ENCODE results near the gene FANCC.
"Not testable (repeated sequence)": the region's sequence is repeated elsewhere in the genome, so short reads cannot be mapped to it uniquely, and the experiment has no call there.

FANCC gene

GRCh38 chr9:95226921-95227320, 90.6 kb downstream of the FANCC start:
- no peaks in the 10 kb centered on the region for H3K9me3 ChIP-seq
- H3K27me3 ChIP-seq = no peaks in the 10 kb centered on the region
- no peaks in the 10 kb centered on the region for H3K4me1 ChIP-seq (ENCODE audit: control insufficient read depth in 1 of 2, insufficient read depth in 1 of 2, low read depth in 1 of 2, low read length in 1 of 2)
- no peak overlapping the region for H3K4me3 ChIP-seq (ENCODE audit: low read depth in 1 of 2, low read length in 1 of 2)
- H3K27ac ChIP-seq = no peak overlapping the region
- no peaks in the 10 kb centered on the region for H3K36me3 ChIP-seq
- no peak for TF ChIP-seq CTCF (IDR thresholded peaks at IDR 0.05)

GRCh38 chr9:95225726-95226106, 91.8 kb downstream of the FANCC start:
- H3K27me3 ChIP-seq = no peaks in the 10 kb centered on the region
- no peaks in the 10 kb centered on the region for H3K9me3 ChIP-seq
- no peak overlapping the region for H3K4me3 ChIP-seq (ENCODE audit: low read depth in 1 of 2, low read length in 1 of 2)
- no peak overlapping the region for H3K27ac ChIP-seq
- H3K4me1 ChIP-seq (ENCODE audit: control insufficient read depth in 1 of 2, insufficient read depth in 1 of 2, low read depth in 1 of 2, low read length in 1 of 2) = no peaks in the 10 kb centered on the region
- TF ChIP-seq CTCF (IDR thresholded peaks at IDR 0.05) = no peak
- H3K36me3 ChIP-seq = no peaks in the 10 kb centered on the region

GRCh38 chr9:95225076-95225725, 92.3 kb downstream of the FANCC start:
- no peaks in the 10 kb centered on the region for H3K27me3 ChIP-seq
- no peaks in the 10 kb centered on the region for H3K9me3 ChIP-seq
- H3K4me3 ChIP-seq (ENCODE audit: low read depth in 1 of 2, low read length in 1 of 2) = no peak overlapping the region
- H3K27ac ChIP-seq = no peak overlapping the region
- no peak for TF ChIP-seq CTCF (IDR thresholded peaks at IDR 0.05)
- no peaks in the 10 kb centered on the region for H3K36me3 ChIP-seq
- H3K4me1 ChIP-seq (ENCODE audit: control insufficient read depth in 1 of 2, insufficient read depth in 1 of 2, low read depth in 1 of 2, low read length in 1 of 2) = no peaks in the 10 kb centered on the region

GRCh38 chr9:95224376-95225019, 93.0 kb downstream of the FANCC start:
- no peak for TF ChIP-seq CTCF (IDR thresholded peaks at IDR 0.05)
- Histone ChIP-seq H3K4me3 (ENCODE audit: low read depth in 1 of 2, low read length in 1 of 2) (no peak overlapping the region), H3K4me1 (ENCODE audit: control insufficient read depth in 1 of 2, insufficient read depth in 1 of 2, low read depth in 1 of 2, low read length in 1 of 2) (no peaks in the 10 kb centered on the region), H3K9me3 (no peaks in the 10 kb centered on the region), H3K27me3 (no peaks in the 10 kb centered on the region), H3K36me3 (no peaks in the 10 kb centered on the region), H3K27ac (no peak overlapping the region)

- not testable (repeated sequence) for H3K36me3 ChIP-seq; H3K9me3 ChIP-seq; H3K4me3 ChIP-seq (ENCODE audit: low read depth in 1 of 2, low read length in 1 of 2); H3K4me1 ChIP-seq (ENCODE audit: control insufficient read depth in 1 of 2, insufficient read depth in 1 of 2, low read depth in 1 of 2, low read length in 1 of 2); H3K27me3 ChIP-seq; H3K27ac ChIP-seq
Measured at GRCh38 chr9:95220352-95220751, 97.2 kb downstream of the FANCC start.

- no peaks in the 10 kb centered on the region for H3K4me1 ChIP-seq (ENCODE audit: control insufficient read depth in 1 of 2, insufficient read depth in 1 of 2, low read depth in 1 of 2, low read length in 1 of 2)
- no peaks in the 10 kb centered on the region for H3K9me3 ChIP-seq
- no peaks in the 10 kb centered on the region for H3K36me3 ChIP-seq
- H3K4me3 ChIP-seq (ENCODE audit: low read depth in 1 of 2, low read length in 1 of 2) = no peak overlapping the region
- no peaks in the 10 kb centered on the region for H3K27me3 ChIP-seq
- no peak overlapping the region for H3K27ac ChIP-seq
- no peak for TF ChIP-seq CTCF (IDR thresholded peaks at IDR 0.05)
Measured at GRCh38 chr9:95218773-95219172, 98.7 kb downstream of the FANCC start.
